Measurements from ENCODE around the gene KIRREL3. TPM values are rescaled to one million over a fixed set of nuclear protein-coding genes. Genes with fewer than 3 reads are reported as not detected.

KIRREL3 gene
- total RNA-seq, 1 donor, result 0.45 TPM

GRCh38 chr11:126861796-126862459 is 138.6 kb downstream of the KIRREL3 start:
- TF ChIP-seq, protein P1, sequence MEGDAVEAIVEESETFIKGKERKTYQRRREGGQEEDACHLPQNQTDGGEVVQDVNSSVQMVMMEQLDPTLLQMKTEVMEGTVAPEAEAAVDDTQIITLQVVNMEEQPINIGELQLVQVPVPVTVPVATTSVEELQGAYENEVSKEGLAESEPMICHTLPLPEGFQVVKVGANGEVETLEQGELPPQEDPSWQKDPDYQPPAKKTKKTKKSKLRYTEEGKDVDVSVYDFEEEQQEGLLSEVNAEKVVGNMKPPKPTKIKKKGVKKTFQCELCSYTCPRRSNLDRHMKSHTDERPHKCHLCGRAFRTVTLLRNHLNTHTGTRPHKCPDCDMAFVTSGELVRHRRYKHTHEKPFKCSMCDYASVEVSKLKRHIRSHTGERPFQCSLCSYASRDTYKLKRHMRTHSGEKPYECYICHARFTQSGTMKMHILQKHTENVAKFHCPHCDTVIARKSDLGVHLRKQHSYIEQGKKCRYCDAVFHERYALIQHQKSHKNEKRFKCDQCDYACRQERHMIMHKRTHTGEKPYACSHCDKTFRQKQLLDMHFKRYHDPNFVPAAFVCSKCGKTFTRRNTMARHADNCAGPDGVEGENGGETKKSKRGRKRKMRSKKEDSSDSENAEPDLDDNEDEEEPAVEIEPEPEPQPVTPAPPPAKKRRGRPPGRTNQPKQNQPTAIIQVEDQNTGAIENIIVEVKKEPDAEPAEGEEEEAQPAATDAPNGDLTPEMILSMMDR (IDR thresholded peaks at IDR 0.05; ENCODE audit: insufficient read depth, low read length), result no peak
- H3K4me3 ChIP-seq (ENCODE audit: low read depth, low read length), result no peak overlapping the region
- DNase-seq (ENCODE audit: low read depth), result no peak

DNA sequence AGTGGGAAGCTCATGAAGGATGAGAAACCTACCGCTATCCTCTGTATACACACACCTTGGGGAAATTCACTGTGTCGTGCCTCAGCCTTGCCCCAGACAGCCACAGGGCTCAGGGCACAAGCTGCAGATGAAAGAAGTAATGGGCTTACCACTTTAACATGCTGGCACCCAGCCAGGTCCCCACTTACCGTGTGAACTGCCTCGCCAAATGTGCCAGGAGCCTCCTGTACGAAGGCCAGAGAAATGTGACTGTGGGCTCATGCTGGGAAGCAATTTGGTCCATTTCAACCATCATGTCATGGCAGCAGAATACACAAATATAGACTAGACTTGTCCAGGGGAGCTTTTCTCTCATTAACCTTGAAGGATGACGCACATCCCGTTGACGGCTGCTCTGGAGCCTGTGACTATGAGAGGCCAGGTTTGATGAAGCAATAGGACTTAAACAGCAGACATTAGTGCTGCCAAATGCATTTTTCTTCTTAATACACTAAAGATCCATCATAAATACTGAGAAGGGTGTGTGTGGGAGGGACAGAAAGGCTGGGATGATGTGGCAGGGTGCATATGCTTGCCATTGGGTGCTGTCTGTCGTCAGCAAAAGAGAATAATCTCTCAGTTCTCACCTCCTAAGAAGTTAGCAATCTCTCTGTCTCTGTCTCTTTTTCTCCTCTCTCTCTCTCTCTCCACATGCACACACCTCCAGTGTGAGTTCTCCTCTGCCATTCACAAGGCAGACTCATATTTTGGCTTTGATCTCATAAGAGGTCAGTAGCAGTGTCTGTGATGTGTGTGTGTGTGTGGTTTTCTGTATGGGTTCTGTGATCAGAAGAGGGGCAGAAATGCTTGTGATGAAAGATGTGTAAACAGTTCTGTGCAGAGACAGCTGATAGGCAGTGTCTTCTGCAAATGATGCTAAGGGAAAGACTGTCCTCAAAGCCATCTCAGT is 142.4 kb downstream of the KIRREL3 start:
- peak; percentile 32 for DNase-seq (ENCODE audit: low read depth)
- H3K4me3 ChIP-seq (ENCODE audit: low read depth, low read length), result no peak overlapping the region
- TF ChIP-seq, protein P1 (IDR thresholded peaks at IDR 0.05; ENCODE audit: insufficient read depth, low read length), result no peak

GRCh38 chr11:126855536-126855935 is 145.0 kb downstream of the KIRREL3 start:
- TF ChIP-seq, protein P1 (IDR thresholded peaks at IDR 0.05; ENCODE audit: insufficient read depth, low read length), result no peak
- no peak for DNase-seq (ENCODE audit: low read depth)
- H3K4me3 ChIP-seq (ENCODE audit: low read depth, low read length), result no peak overlapping the region

DNA sequence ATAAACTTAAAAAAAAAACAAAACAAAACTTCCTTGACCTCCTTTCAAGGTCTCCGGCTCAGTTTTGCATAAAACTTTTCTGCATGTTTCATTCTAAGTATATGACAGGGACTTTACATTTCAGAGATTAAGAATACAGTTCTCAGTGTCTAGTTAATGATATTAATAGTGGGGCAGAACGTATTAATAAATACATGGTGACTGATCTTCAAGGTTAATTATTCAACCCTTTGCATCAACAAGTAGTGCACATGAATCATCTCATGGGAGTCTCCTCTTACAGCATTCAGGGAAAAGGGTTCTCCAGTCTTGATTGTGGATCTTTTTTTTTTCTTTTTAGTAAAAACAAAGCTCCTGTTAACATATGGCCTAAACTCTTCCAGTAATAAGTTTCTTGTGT is 146.8 kb downstream of the KIRREL3 start:
- no peak overlapping the region for H3K4me3 ChIP-seq (ENCODE audit: low read depth, low read length)
- TF ChIP-seq, protein P1 (IDR thresholded peaks at IDR 0.05; ENCODE audit: insufficient read depth, low read length), result no peak
- DNase-seq (ENCODE audit: low read depth), result no peak

DNA sequence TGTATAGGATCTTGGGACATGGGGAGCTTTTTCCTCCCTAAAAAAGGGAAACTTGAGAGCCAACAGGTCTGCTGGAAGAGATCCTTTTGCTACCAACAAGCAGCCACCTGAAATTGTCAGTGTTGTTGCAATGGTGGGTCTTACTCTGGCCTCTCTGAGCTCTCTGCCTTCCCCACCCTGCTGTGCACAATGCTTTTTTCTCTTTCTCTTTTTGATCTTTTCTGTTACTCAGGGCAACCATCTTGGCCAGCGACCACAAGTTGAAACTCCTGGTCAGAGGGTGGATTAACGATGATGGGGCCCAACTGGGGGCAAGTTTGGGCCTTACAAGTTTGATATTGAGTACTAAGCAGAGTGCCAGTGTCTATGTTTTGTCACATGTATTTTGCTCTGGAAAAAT is 155.8 kb downstream of the KIRREL3 start:
- TF ChIP-seq, protein P1 (IDR thresholded peaks at IDR 0.05; ENCODE audit: insufficient read depth, low read length), result no peak
- no peak overlapping the region for H3K4me3 ChIP-seq (ENCODE audit: low read depth, low read length)
- DNase-seq (ENCODE audit: low read depth), result no peak

GRCh38 chr11:126843096-126843495 is 157.5 kb downstream of the KIRREL3 start:
- TF ChIP-seq, protein P1 (IDR thresholded peaks at IDR 0.05; ENCODE audit: insufficient read depth, low read length), result no peak
- no peak for DNase-seq (ENCODE audit: low read depth)

More at GRCh38 chr11:126843096-126843495, 157.5 kb downstream of the KIRREL3 start:
- no peak overlapping the region for H3K4me3 ChIP-seq (ENCODE audit: low read depth, low read length)
